Heart left ventricle (tissue), 16 donors: ENCODE data around the gene DLEU7. TPM values are rescaled to one million over a fixed set of nuclear protein-coding genes. Genes with fewer than 3 reads are reported as not detected.

Experiments
- ATAC-seq, 4 donors: fragments of 200-7000 bp; cut with Tn5 transposase; one replicate each; pipeline ENCODE4 v1.9.1; 2020 to 2022; ENCODE audit warnings: moderate library complexity in 4 of 4, mild to moderate bottlenecking in 3 of 4, moderate number of reproducible peaks in 1 of 4
- DNase-seq, 5 donors: peaks; one replicate each; pipeline ENCODE4 v3.0.0-alpha.2; 2020
- H3K27ac ChIP-seq, 12 donors: fragments of 200-600 bp; sonication (generic) in 4 of 12; one replicate each; pipeline versions ENCODE4 v1.5.0 to v1.8.0; 2016 to 2022; ENCODE audit warnings: mild to moderate bottlenecking in 2 of 12
- H3K27me3 ChIP-seq, 9 donors: fragments of 200-600 bp; sonication (generic) in 2 of 9; one replicate each; pipeline versions ENCODE4 v1.5.1 to v1.8.0; 2016 to 2022; ENCODE audit warnings: mild to moderate bottlenecking in 3 of 9
- H3K36me3 ChIP-seq, 9 donors: fragments of 200-600 bp; sonication (generic) in 2 of 9; one replicate each; pipeline versions ENCODE4 v1.5.0 to v1.8.0; 2018 to 2022; ENCODE audit warnings: mild to moderate bottlenecking in 2 of 9
- H3K4me1 ChIP-seq, 12 donors: fragments of 200-600 bp; sonication (generic) in 4 of 12; one replicate each; pipeline versions ENCODE4 v1.5.0 to v1.8.0; 2016 to 2022; ENCODE audit warnings: mild to moderate bottlenecking in 3 of 12
- H3K4me3 ChIP-seq, 12 donors: fragments of 200-600 bp; sonication (generic) in 4 of 12; one replicate each; pipeline versions ENCODE4 v1.5.0 to v1.8.0; 2017 to 2022; ENCODE audit warnings: mild to moderate bottlenecking in 9 of 12, moderate library complexity in 4 of 12
- H3K9me3 ChIP-seq, 12 donors: fragments of 200-600 bp; sonication (generic) in 4 of 12; one replicate each; pipeline versions ENCODE4 v1.5.0 to v1.8.0; 2016 to 2022; ENCODE audit warnings: mild to moderate bottlenecking in 1 of 12
- POLR2A ChIP-seq, 2 donors: fragments of 450-650 bp; IDR thresholded peaks; one replicate each; pipeline ENCODE4 v1.6.1; 2017; ENCODE audit warnings: antibody characterized with exemption in 2 of 2, mild to moderate bottlenecking in 2 of 2, moderate library complexity in 2 of 2
- WGBS, 4 donors: extraction: QIAGEN DNeasy Blood & Tissue Kit in 2 of 4; methylation state at CpG; one replicate each; pipeline versions ENCODE4 v1.1.5 to v1.1.7; 2013 to 2018; 5-methylcytosine and 5-hydroxymethylcytosine counted together
- intact Hi-C, 10 donors: fragments of 100-400 bp; cut with DNase I; formaldehyde crosslinking; loops; one replicate each; pipeline versions ENCODE4 v1.11.1 to v1.14.2; 2022
- polyA plus RNA-seq, 2 donors: library from polyadenylated mRNA; stranded (reverse); fragments of 200-250 nt; gene quantifications; one replicate each; pipeline ENCODE4 v1.2.3, GENCODE V29; 2013
- total RNA-seq, 9 donors: library from RNA; depleted of rRNA in 2 of 9; stranded (reverse); fragments of >200 nt in 2 of 9; fragmentation: NEBNext Ultra II Directional in 3 of 9; extraction: Animal tissue kit (Norgen Biotek cat#: 25700) in 3 of 9; gene quantifications; one replicate each; pipeline versions ENCODE4 v1.1.0 to v1.2.4, GENCODE V29; 2016 to 2023
- TF ChIP-seq, protein P1 (sequence below), 12 donors: fragments of 200-600 bp; sonication (generic) in 4 of 12; IDR thresholded peaks; one replicate each; pipeline versions ENCODE4 v1.5.0 to v1.8.0; 2018 to 2022; ENCODE audit warnings: antibody characterized with exemption in 12 of 12, mild to moderate bottlenecking in 5 of 12
- donor health status: ischemic (EF 13 %, LVEDD 7.1; RV severe dilation, severe dysfunction).
- donor health status: healthy with polysubstance abuse.
- donor health status: DM: no; HTN: yes; CAD: no.
- donor health status: DM: no; HTN: no; CAD: no.
- donor health status: ischemic (EF 25% LVEDD 6.9; RV normal size, moderate dysfunction).
- donor health status: ischemic (EF 25% LVEDD 5.7; RV mildly dilated, moderate dysfunction).
- donor health status: healthy.
- donor health status: DM: yes; HTN: yes; CAD: no.
- donor health status: ischemic (EF 35%, LVEDD 5.7; RV mildly dilated, moderate dysfunction).
- donor health status: nonischemic (EF 11% LVEDD 7.7; RV severe dilation, severe dysfunction).
- donor health status: DM: yes; HTN: yes; CAD: no.
- donor health status: PGD.
- donor health status: ischemic (EF 29% LVEDD 5.4; RV normal size, mild dysfunction).
- donor health status: nonischemic (EF 23%, LVEDD 6.1; RV moderate dilation, normal function).

The DLEU7 gene
- total and polyA plus RNA-seq, 11 donors = 0.06 to 0.93 (median 0.24) TPM; not detected in 7

GRCh38 chr13:50812242-50812641 is 31.2 kb downstream of the DLEU7 start:
- DNase-seq = no peak

DNA sequence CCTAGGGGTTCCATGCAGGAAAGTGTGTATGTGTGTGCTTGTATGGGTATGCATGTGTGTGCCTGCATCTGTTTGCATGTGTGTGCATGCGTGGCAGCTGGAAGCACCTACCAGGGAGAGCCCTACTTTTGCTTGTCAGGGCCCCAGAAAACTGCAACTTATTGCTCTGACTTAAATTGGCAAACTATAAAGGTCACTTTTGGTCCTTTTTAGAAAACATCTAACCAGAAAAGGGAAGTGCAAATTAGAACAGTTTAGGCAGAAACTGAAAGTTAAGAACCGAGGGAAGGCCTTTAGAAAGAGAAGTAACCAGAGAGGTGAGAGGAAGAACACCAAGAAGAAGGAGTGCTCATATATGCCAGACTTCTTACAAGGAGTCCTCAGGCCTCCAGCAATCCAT is 32.5 kb downstream of the DLEU7 start:
- 80 to 85% (median 82%) methylated on average over 2 of the region's 2 CpGs for WGBS, 4 donors
- no peak for DNase-seq
- no peaks in the 10 kb centered on the region for H3K36me3 ChIP-seq
- intact Hi-C loops = no loop called here
- H3K9me3 ChIP-seq = peaks cover 0 to 3% (median 0%) of the 10 kb centered on the region in 12 donors
- H3K27ac ChIP-seq = peak overlapping the region in 1 of 12 donors; percentile 28
- H3K4me1 ChIP-seq = peaks cover 0 to 11% (median 0%) of the 10 kb centered on the region in 12 donors
- H3K4me3 ChIP-seq = no peak overlapping the region
- no peak for TF ChIP-seq POLR2A (IDR thresholded peaks at IDR 0.05)
- no peaks in the 10 kb centered on the region for H3K27me3 ChIP-seq
- ATAC-seq = no peak

More at GRCh38 chr13:50812242-50812641, 31.2 kb downstream of the DLEU7 start:
- H3K36me3 ChIP-seq = no peaks in the 10 kb centered on the region
- no peak overlapping the region for H3K27ac ChIP-seq
- no peak for ATAC-seq
- WGBS, 4 donors = 86 to 96% (median 89%) methylated on average over 4 of the region's 4 CpGs
- intact Hi-C loops = no loop called here
- H3K4me3 ChIP-seq = no peak overlapping the region
- TF ChIP-seq, protein P1, sequence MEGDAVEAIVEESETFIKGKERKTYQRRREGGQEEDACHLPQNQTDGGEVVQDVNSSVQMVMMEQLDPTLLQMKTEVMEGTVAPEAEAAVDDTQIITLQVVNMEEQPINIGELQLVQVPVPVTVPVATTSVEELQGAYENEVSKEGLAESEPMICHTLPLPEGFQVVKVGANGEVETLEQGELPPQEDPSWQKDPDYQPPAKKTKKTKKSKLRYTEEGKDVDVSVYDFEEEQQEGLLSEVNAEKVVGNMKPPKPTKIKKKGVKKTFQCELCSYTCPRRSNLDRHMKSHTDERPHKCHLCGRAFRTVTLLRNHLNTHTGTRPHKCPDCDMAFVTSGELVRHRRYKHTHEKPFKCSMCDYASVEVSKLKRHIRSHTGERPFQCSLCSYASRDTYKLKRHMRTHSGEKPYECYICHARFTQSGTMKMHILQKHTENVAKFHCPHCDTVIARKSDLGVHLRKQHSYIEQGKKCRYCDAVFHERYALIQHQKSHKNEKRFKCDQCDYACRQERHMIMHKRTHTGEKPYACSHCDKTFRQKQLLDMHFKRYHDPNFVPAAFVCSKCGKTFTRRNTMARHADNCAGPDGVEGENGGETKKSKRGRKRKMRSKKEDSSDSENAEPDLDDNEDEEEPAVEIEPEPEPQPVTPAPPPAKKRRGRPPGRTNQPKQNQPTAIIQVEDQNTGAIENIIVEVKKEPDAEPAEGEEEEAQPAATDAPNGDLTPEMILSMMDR (IDR thresholded peaks at IDR 0.05) = no peak
- no peak for TF ChIP-seq POLR2A (IDR thresholded peaks at IDR 0.05)
- no peaks in the 10 kb centered on the region for H3K27me3 ChIP-seq
- peaks cover 0 to 11% (median 0%) of the 10 kb centered on the region in 12 donors for H3K4me1 ChIP-seq
- H3K9me3 ChIP-seq = no peaks in the 10 kb centered on the region

GRCh38 chr13:50810468-50810867 is 33.0 kb downstream of the DLEU7 start:
- Histone ChIP-seq H3K27me3 (no peaks in the 10 kb centered on the region), H3K27ac (peak overlapping the region in 1 of 12 donors; percentile 28), H3K9me3 (peaks cover 0 to 7% (median under 1%) of the 10 kb centered on the region in 12 donors), H3K4me1 (peaks cover 0 to 11% (median 0%) of the 10 kb centered on the region in 12 donors), H3K36me3 (no peaks in the 10 kb centered on the region), H3K4me3 (no peak overlapping the region)
- no peak for ATAC-seq
- DNase-seq = no peak
- intact Hi-C loops = no loop called here
- 91 to 97% (median 94%) methylated on average over 4 of the region's 4 CpGs for WGBS, 4 donors
- TF ChIP-seq POLR2A (IDR thresholded peaks at IDR 0.05) = no peak
- TF ChIP-seq, protein P1 (IDR thresholded peaks at IDR 0.05) = no peak

GRCh38 chr13:50809133-50810090 is 34.1 kb downstream of the DLEU7 start:
- peaks cover 0 to 11% (median 0%) of the 10 kb centered on the region in 12 donors for H3K4me1 ChIP-seq
- no peak for ATAC-seq
- intact Hi-C loops = loop anchor here in 8 of 10 donors (5.0 to 10.0 kb wide), 11 partner anchors 103 to 835 kb away; no protein-coding TSS in a partner anchor
- TF ChIP-seq POLR2A (IDR thresholded peaks at IDR 0.05) = no peak
- TF ChIP-seq, protein P1 (IDR thresholded peaks at IDR 0.05) = no peak
- 80 to 82% (median 80%) methylated on average over 8 of the region's 8 CpGs for WGBS, 4 donors
- H3K4me3 ChIP-seq = no peak overlapping the region
- H3K27ac ChIP-seq = no peak overlapping the region
- no peak for DNase-seq
- H3K9me3 ChIP-seq = peaks cover 0 to 18% (median 4%) of the 10 kb centered on the region in 12 donors
- H3K36me3 ChIP-seq = no peaks in the 10 kb centered on the region
- no peaks in the 10 kb centered on the region for H3K27me3 ChIP-seq
